RPMI7951 (cell line): ENCODE measurements around the gene RPL3. TPM values are rescaled to one million over a fixed set of nuclear protein-coding genes. Genes with fewer than 3 reads are reported as not detected.
"Not testable (repeated sequence)": the region's sequence is repeated elsewhere in the genome, so short reads cannot be mapped to it uniquely, and the experiment has no call there.

Experiments
- DNase-seq: peaks from one replicate; pipeline ENCODE4 v3.0.0-alpha.2; 2012; ENCODE audit warnings: low read depth
- total RNA-seq: library from RNA; depleted of rRNA; stranded (reverse); fragments of >200 nt; shearing (Covaris generic); gene quantifications from 2 replicates; pipeline ENCODE4 v1.2.3, GENCODE V29; 2014

RPL3 gene
- total RNA-seq, 1 experiment from 2014 or later: 1,170 TPM

DNA sequence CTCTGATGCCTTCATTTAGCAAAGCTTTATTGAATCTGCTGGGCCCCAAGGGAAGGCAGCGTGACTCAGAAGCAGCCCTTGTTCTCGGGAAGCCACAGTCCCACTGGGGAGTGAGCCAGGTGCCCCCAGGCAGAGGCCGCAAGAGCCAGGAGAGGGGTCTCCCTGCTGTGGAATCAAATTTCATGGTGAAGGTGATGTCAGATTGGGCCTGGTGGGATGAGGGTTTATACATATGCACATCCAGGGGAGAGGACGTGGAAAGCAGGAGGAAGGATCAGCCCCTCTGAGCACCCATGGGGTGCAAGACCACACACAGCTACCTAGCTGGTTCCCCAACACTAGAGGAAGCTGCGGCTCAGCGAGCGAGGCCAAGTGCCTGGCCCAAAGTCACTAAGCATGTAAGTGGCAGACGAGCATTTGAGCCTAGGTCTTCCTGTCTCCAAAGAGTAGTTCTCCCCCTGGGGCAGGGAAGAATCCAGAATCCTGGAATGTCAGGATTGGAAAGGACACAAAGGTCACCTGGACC is 32.3 kb upstream of the RPL3 start:
- peak; percentile 92 for DNase-seq

DNA sequence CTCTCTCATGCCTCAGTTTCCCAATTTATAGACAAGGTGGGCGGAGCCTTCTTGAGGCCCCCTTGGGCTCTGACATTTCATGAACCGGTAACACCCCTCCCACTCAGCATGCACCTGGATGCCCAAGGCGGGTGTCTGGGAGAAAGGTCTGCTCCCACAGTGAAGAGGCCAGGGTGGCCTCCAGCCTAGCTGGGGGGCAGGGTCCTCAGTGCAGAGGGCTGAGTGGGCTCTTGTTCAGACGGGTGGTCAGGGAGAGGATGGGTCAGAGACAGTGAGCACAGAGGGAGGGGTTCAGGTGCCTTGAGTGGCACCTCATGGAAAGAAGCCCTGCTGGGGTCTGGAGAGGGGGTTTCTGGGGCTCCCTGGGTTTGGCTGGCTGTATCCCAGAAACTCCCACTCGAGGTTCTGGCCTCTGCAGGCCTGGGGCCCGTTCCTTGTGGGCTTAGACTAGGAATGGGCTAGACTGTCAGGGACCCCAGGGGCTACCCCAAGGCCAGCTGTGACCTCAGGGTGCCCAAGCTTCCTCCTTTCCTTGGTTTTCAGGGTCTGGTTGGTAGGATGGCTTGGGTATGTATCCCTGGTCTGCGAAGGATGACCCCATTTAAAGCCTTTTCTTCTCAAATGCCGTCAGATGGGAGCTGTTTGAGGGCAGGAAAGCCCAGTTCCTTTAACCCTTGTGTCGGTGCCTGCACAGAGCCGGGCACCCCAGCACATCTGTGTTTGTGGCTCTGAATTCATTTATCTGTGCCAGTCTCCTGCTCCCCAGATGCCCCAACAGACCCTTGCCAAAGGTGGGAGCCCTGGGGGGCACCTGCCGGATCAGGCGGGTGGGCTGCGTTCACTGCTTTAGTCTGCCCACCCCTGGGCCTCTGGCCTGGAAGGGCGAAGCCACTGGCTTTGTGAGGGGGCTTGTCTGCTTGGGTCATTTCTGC is 31.6 kb upstream of the RPL3 start:
- DNase-seq: no peak

DNA sequence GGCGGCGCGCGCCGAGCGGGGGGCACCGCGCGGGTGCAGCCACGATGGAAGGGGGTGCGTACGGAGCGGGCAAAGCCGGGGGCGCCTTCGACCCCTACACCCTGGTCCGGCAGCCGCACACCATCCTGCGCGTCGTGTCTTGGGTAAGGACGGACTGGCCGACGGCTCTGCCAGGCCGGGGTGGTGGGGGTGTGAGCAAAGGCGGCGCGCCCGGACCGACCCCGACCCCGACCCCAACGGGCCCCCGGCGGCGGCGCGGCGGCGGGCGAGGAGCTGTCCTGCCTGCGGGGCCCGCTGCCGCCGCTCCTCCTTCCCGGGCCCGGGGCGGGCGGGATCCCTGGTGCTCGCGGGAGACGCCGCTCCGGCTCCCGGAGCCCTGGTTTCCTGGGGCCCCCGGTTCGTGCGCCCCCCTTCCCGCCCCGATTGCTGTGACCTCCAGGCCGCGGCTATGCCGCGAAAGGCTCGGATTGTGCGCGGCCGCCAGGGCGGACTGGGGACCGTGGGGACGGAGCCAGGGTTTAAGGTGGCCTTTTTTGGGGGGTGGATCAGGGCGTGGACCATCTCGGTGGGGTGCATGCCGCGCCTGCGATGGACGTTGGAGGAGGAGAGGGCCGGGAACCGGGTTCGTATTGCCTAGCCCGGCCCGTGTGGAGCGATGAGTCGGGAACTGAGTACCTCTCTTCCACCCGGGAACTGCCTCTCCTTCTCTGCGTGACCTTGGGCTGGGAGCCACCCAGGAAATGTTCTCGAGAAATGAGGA is 30.7 kb upstream of the RPL3 start, which contains the start of gene SYNGR1:
SYNGR1 (plus strand) TSS at position 25 of the 760 bp plus-strand sequence; CDS start at position 45, 20 bp downstream.
- no peak for DNase-seq

DNA sequence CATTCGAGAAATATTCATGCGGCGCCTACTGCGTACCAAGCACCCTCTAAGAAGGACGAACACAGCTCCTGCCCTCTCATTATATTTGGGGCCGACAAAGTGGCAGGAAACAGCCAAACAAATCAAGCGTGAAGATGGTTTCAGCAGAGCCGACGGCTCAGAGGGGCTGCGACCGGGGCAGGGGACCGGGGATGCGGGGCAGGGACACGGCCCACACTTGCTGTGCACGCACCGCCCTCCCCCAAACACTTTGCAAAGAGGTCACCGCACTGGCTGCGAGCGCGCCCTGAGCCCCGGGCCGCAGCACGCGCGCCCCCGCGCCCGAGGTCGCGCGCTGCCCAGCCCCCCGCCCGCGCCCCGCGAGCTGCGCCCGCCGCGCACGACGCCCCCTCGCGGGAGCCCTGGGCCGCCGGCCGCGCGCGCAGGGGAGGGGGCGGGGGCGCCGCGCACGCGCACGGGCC is 30.1 kb upstream of the RPL3 start:
- DNase-seq: no peak

DNA sequence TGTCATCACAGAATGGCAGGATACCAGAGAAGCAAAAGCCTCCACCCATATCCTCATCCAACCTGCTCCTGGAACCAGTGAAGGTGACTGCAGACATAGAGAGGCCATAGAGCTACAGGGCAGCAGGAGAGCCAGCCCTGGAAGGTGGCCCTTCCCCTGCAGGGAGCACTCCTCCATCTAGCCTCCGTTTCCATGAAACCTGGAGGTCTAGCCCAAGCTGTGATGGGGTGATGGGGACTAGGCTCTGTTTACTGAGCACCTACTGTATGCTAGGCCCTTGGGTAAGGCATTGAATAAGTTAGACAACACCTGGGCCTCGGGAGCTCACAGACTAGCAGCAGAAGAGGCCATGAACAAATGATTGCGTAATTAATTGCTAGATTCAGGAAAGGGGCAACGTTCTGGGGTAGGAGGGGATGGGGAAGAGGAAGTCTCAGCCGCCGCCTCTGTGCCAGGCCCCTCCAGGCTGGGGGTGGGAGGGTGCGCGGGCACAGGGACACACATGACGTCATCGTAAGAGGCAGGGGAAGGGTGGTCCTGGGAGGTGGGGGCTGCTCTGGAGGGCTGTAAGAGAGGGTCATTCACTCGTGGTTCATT is 29.6 kb upstream of the RPL3 start:
- DNase-seq: no peak

DNA sequence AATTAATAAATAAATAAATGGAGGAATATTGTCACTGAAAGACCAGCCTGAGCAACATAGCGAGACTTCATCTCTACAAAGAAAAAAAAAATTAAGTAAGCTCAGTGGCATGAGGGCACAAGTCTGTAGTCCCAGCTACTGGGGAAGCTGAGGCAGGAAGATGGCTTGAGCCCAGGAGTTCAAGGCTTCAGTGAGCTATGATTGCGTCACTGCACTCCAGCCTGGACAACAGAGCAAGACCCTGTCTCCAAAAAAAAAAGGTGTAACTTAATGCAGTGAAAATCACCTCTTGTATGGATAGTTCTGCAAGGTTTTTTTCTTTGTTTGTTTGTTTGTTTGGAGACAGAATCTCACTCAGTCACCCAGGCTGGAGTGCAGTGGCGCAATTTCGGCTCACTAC is 25.8 kb upstream of the RPL3 start:
- DNase-seq: no peak

DNA sequence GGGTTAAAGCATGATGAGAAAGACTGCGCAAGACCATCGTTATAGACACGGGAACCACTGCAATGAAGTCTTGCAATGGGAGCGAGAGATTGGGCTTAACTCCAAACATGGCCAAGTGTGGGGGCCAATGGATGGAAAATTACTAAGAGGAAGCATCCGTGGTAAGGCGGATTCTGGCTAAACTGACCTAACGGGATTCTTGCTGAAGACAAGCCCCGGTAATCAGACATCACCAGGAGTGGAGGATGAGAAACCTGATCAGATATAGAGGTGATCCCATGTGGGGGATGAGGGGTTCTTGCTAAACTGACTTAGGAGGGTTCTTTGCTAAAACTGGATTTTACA is 24.6 kb upstream of the RPL3 start:
- DNase-seq: no peak

- peak; percentile 55 for DNase-seq
These were observed 24.0 kb upstream of the RPL3 start for GRCh38 chr22:39343259-39344045.

DNA sequence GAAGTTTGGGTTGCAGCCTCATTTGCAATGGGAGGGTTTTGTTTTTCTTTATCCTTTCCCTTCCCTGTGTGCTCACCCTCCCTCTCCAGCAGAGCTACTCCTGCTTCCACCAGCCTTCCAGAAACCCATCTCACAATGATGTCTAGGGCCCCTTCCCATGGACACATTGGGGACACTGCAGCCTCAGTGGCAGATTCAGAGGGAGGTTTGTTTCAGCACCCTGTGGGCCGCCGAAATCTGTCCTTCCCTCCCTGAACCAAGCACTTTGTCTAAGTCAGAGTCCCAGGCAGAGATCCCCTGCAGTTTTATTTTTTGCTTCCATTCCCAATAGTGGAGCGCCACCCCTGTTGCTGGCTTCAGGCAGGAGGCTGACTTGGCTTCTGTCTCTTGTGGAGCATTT is 21.8 kb upstream of the RPL3 start:
- DNase-seq: no peak

DNA sequence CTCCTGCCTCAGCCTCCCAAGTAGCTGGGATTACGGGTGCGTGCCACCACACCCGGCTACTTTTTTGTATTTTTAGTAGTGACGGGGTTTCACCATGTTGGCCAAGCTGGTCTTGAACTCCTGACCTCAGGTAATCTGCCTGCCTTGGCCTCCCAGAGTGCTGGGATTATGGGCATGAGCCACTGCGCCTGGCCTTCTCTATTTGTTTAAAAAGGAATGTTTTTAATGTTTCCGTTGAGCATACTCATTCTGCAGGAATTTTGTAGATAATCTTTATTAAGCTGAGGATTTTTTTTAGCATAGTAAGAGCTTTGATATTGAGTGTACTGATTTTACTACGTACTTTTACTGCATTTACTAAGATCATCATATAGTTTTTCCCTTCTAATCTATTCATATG is 20.4 kb upstream of the RPL3 start:
- not testable (repeated sequence) for DNase-seq

DNA sequence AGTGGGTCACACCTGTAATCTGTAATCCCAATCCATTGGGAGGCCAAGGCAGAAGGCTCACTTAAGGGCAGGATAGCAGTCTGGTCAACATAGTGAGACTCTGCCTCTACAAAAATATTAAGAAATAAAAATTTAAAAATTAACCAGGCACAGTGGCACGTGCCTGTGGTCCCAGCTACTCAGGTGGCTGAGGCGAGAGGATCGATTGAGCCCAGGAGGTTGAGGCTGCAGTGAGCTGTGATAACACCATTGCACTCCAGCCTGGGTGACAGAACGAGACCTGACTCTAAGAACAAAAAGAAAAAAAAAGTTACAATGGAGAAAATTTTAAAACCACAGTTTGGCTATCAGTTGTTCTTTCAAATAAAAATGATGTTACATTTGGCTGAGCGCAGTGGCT is 17.0 kb upstream of the RPL3 start:
- no peak for DNase-seq

GRCh38 chr22:39332441-39333064 is 13.1 kb upstream of the RPL3 start:
- peak; percentile 69 for DNase-seq

DNA sequence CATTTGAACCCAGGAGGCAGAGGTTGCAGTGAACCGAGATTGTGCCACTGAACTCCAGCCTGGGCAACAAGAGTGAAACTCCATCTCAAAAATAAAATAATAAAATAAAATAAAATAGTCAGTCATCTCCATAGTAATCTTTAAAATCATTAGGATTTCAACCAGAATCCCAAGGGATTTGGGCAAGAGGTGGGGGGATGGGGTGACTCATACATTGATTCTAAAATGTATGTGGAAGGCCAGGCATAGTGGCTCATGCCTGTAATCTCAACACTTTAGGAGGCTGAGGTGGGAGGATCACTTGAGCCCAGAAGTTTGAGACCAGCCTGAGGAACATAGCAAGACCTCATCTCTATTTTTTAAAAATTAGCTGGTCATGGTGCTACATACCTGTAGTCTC is 11.1 kb upstream of the RPL3 start:
- DNase-seq: not testable (repeated sequence)

GRCh38 chr22:39327995-39328754 is 8.8 kb upstream of the RPL3 start:
- no peak for DNase-seq

- peak; percentile 42 for DNase-seq
These were observed 6.0 kb upstream of the RPL3 start for GRCh38 chr22:39325392-39325932.

DNA sequence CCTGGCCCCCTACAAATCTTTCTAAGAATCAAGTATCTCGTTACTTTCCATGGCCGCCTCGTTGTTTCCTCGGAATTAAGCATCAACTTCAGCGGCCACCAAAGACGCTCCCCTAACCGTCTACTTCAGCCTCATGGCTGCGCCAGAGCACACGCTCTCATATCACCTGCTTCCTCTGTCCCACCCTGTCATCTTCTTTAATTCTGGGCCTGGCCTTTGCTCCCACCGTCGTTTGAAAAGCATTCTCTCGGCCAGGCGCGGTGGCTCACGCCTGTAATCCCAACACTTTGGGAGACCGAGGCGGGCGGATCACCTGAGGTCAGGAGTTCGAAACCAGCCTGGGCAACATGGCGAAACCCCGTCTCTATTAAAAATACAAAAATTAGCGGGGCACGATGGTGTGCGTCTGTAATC is 1.2 kb upstream of the RPL3 start:
- DNase-seq: not testable (repeated sequence)

- no peak for DNase-seq
These were observed 728 bp downstream of the RPL3 start for GRCh38 chr22:39318507-39319283.

DNA sequence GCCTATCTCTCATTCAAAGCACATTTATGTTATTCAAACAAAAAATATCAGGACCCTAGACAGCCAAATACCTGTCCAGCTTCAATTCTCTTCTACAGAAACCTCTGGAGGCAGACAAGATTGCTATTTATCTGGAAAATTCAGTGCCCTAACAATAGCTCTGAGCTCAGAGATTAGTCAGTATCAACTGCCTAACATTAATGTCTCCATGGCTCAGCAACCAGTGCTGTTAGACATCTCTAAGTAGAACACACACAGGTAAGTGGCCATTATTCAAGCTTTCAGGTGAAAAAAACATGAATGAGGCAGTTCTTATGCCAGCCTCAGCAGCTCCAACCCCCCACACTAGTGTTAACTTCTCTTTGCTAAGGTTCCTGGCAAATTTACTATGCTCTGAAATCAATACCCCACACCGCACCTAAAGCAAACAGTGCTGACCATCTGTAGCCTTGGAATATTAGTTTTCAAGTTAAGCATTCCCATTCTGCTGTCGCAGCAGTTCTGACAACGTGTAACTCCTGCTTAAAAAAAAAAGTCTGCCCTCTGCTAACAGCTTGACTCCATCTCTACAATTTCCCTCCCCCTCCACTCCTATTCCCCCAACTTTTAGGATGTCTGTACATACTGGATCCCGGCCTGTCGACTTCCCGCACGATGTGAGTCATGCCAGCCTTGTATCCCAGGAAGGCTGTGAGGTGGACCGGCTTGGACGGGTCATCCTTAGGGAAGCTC is 1.5 kb downstream of the RPL3 start:
- DNase-seq: peak; percentile 64
